ENCODE data around the gene GSTM3.

- no peak for TF ChIP-seq CTCF (IDR thresholded peaks at IDR 0.05)
- TF ChIP-seq ZFX (IDR thresholded peaks at IDR 0.05; ENCODE audit: borderline replicate concordance) = no peak
Measured at GRCh38 chr1:109761227-109762038, 20.6 kb upstream of the GSTM3 start.

Data from 22Rv1 (cell line).